ENCODE measurements around the gene SCN5A.

GRCh38 chr3:38599886-38600285 is 49.6 kb downstream of the SCN5A start:
- TF ChIP-seq ZNF384 (IDR thresholded peaks at IDR 0.05) (no peak), PKNOX1 (IDR thresholded peaks at IDR 0.05) (no peak), SUZ12 (IDR thresholded peaks at IDR 0.05) (no peak), ELF4 (IDR thresholded peaks at IDR 0.05) (no peak), BHLHE40 (IDR thresholded peaks at IDR 0.05; ENCODE audit: borderline replicate concordance) (no peak), ARNT (IDR thresholded peaks at IDR 0.05) (no peak), FOXM1 (IDR thresholded peaks at IDR 0.05; ENCODE audit: borderline replicate concordance) (no peak)

All from HEK293T (cell line).